B cell (primary cell): Measurements from ENCODE around the gene SZT2. TPM values are rescaled to one million over a fixed set of nuclear protein-coding genes. Genes with fewer than 3 reads are reported as not detected.

Source experiments
- ATAC-seq: fragments of 200-7000 bp; cut with Tn5 transposase; one replicate; pipeline ENCODE4 v1.10.0; 2021; ENCODE audit warnings: low read depth, mild to moderate bottlenecking, moderate number of reproducible peaks, moderate library complexity
- CTCF ChIA-PET: fragments of 350-600 bp; sonication (Branson Sonifier 250); formaldehyde crosslinking; loops from one replicate; lab custom pipeline; 2021; ENCODE audit warnings: antibody characterized with exemption, inconsistent platforms; lab: Charles Lee
- POLR2A ChIA-PET: fragments of 350-600 bp; sonication (Branson Sonifier 250); formaldehyde crosslinking; loops from one replicate; lab custom pipeline; 2021; ENCODE audit warnings: antibody characterized with exemption; lab: Charles Lee
- DNase-seq: peaks from one replicate; pipeline ENCODE4 v3.0.0; 2013
- H2AFZ ChIP-seq: 2 replicates; pipeline ENCODE4 v1.6.1; 2012; ENCODE audit warnings: mild to moderate bottlenecking, low read depth, low read length; ENCODE audit not compliant: insufficient read depth, poor library complexity, severe bottlenecking
- H3K27ac ChIP-seq, 2 donors: 1 replicate in 1 of 2; 2 replicates in 1 of 2; pipeline ENCODE4 v1.5.1; 2012 to 2013; ENCODE audit warnings: low read length in 2 of 2, mild to moderate bottlenecking in 2 of 2, moderate library complexity in 1 of 2
- H3K27me3 ChIP-seq, 4 experiments: fragments of 200-600 bp in 1 of 4; sonication (generic) in 1 of 4; replicated peaks in 1 of 4; 1 replicate in 2 of 4; 2 replicates in 2 of 4; pipeline versions ENCODE4 v1.6.1 to v1.7.0; 2013 to 2016; ENCODE audit warnings: low read length in 3 of 4, mild to moderate bottlenecking in 2 of 4, mixed read lengths in 1 of 4, moderate library complexity in 1 of 4; ENCODE audit not compliant: insufficient read depth in 4 of 4, control insufficient read depth in 3 of 4; ENCODE audit errors: control extremely low read depth in 1 of 4
- H3K36me3 ChIP-seq, 2 experiments: replicated peaks in 1 of 2; 1 replicate in 1 of 2; 2 replicates in 1 of 2; pipeline versions ENCODE4 v1.6.1 to v1.7.1; 2013; ENCODE audit warnings: low read length in 1 of 2; ENCODE audit not compliant: insufficient read depth in 2 of 2, control insufficient read depth in 1 of 2; ENCODE audit errors: control extremely low read depth in 1 of 2, extremely low read depth in 1 of 2
- H3K4me1 ChIP-seq, 2 donors: fragments of 200-600 bp in 1 of 2; sonication (generic) in 1 of 2; 1 replicate in 1 of 2; 2 replicates in 1 of 2; pipeline versions ENCODE4 v1.5.1 to v1.6.1; 2013 to 2017; ENCODE audit warnings: low read length in 2 of 2; ENCODE audit not compliant: control insufficient read depth in 2 of 2, insufficient read depth in 2 of 2
- H3K4me2 ChIP-seq: replicated peaks from 2 replicates; pipeline ENCODE3; 2012; ENCODE audit warnings: mild to moderate bottlenecking, low read depth, low read length; ENCODE audit not compliant: poor library complexity, severe bottlenecking
- H3K4me3 ChIP-seq, 5 experiments: fragments of 200-600 bp in 1 of 5; sonication (generic) in 1 of 5; 1 replicate in 3 of 5; 2 replicates in 2 of 5; pipeline versions ENCODE4 v1.5.1 to v1.7.0; 2011 to 2016; ENCODE audit warnings: low read length in 4 of 5, mild to moderate bottlenecking in 4 of 5, low read depth in 2 of 5, control low read depth in 1 of 5, moderate library complexity in 1 of 5; ENCODE audit not compliant: insufficient read depth in 1 of 5; ENCODE audit errors: control extremely low read depth in 1 of 5, extremely low read depth in 1 of 5
- H3K79me2 ChIP-seq: fragments of 200-600 bp; sonication (generic); one replicate; pipeline ENCODE4 v1.6.0; 2016; ENCODE audit warnings: low read length; ENCODE audit not compliant: control insufficient read depth, insufficient read depth
- H3K9ac ChIP-seq: fragments of 200-600 bp; sonication (generic); 2 replicates; pipeline ENCODE4 v1.6.1; 2017; ENCODE audit warnings: mild to moderate bottlenecking, low read length, moderate library complexity
- H3K9me3 ChIP-seq, 3 donors: one replicate each; pipeline versions ENCODE4 v1.6.1 to v1.7.1; 2013; ENCODE audit warnings: low read length in 2 of 3; ENCODE audit not compliant: control insufficient read depth in 2 of 3, insufficient read depth in 1 of 3; ENCODE audit errors: control extremely low read depth in 1 of 3
- H4K20me1 ChIP-seq: 2 replicates; pipeline ENCODE4 v1.6.0; 2012; ENCODE audit warnings: mild to moderate bottlenecking, low read length; ENCODE audit not compliant: insufficient read depth, control insufficient read depth, poor library complexity, severe bottlenecking
- H3K27ac Mint-ChIP-seq: one replicate; pipeline ENCODE4 v1.8.0; 2021; ENCODE audit warnings: mixed read lengths
- H3K27me3 Mint-ChIP-seq: one replicate; pipeline ENCODE4 v1.8.0; 2021; ENCODE audit warnings: mixed read lengths
- H3K4me1 Mint-ChIP-seq: one replicate; pipeline ENCODE4 v1.8.0; 2021; ENCODE audit warnings: mixed read lengths
- H3K4me3 Mint-ChIP-seq: one replicate; pipeline ENCODE4 v1.8.0; 2021; ENCODE audit warnings: mixed read lengths
- H3K9me3 Mint-ChIP-seq: one replicate; pipeline ENCODE4 v1.8.0; 2022; ENCODE audit warnings: mixed read lengths; ENCODE audit not compliant: insufficient read depth
- EZH2 ChIP-seq: IDR thresholded peaks from 2 replicates; pipeline ENCODE4 v1.6.1; 2012; ENCODE audit warnings: borderline replicate concordance, low read depth, mild to moderate bottlenecking, moderate library complexity, low read length; ENCODE audit not compliant: insufficient read depth, poor library complexity, severe bottlenecking
- WGBS: methylation state at CpG from one replicate; pipeline ENCODE4 v1.1.5; 2013; ENCODE audit warnings: missing lambda C conversion rate; ENCODE audit not compliant: insufficient coverage; 5-methylcytosine and 5-hydroxymethylcytosine counted together
- intact Hi-C: fragments of 100-400 bp; cut with micrococcal nuclease; formaldehyde crosslinking; loops from one replicate; pipeline ENCODE4 v1.10.0; 2022
- polyA plus RNA-seq: library from polyadenylated mRNA; depleted of rRNA; stranded (reverse); fragments of >200 nt; gene quantifications from 2 replicates; pipeline ENCODE4 v1.2.3, GENCODE V29; 2012
- total RNA-seq, 2 donors: library from RNA; stranded (reverse); fragments of 120-200 nt in 1 of 2; gene quantifications; 1 replicate in 1 of 2; 2 replicates in 1 of 2; pipeline versions ENCODE4 v1.2.3 to v1.2.4, GENCODE V29; 2013 to 2022
- TF ChIP-seq, protein P1 (sequence below): fragments of 200-600 bp; IDR thresholded peaks from one replicate; pipeline ENCODE4 v1.8.0; 2022; ENCODE audit warnings: antibody characterized with exemption, mild to moderate bottlenecking

Gene SZT2
- total and polyA plus RNA-seq, 2 donors (not counting 1 experiment from before 2014, with no cell fraction given) = 41.4 to 197 TPM

DNA sequence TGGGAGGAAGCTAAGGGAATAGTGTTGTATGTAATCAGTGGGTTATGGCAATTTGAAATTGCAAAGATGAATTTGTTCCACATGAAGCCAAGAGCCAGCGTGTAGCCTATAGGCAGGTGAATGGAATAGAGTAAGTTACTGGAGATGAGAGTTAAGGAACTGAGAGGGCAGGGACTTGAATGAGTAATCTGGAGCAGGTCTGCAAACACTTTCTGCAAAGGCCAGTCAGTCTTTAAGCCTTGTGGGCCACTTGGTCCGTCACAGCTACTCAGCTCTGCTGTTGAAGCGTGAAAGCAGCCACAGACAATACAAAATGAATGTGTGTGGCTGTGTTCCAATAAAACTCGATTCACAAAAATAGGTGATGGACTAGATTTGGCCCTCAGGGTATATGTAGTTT is 29.2 kb downstream of the SZT2 start:
- POLR2A ChIA-PET = no interaction called here
- H3K4me1 Mint-ChIP-seq = peaks cover 3% of the 10 kb centered on the region

GRCh38 chr1:43419627-43420425 is 30.1 kb downstream of the SZT2 start:
- Histone ChIP-seq H3K9ac (no peak overlapping the region), H3K4me2 (no peak overlapping the region), H4K20me1 (no peaks in the 10 kb centered on the region), H3K79me2 (no peaks in the 10 kb centered on the region), H3K4me1 (no peaks in the 10 kb centered on the region), H2AFZ (no peak overlapping the region), H3K4me3 (no peak overlapping the region), H3K27me3 (no peaks in the 10 kb centered on the region), H3K36me3 (peaks cover 3 to 85% of the 10 kb centered on the region in 2 experiments), H3K27ac (no peak overlapping the region), H3K9me3 (no peaks in the 10 kb centered on the region)
- H3K27ac Mint-ChIP-seq = no peak overlapping the region
- DNase-seq = no peak
- intact Hi-C loops = no loop called here
- H3K4me1 Mint-ChIP-seq = no peaks in the 10 kb centered on the region
- no peaks in the 10 kb centered on the region for H3K9me3 Mint-ChIP-seq
- no peaks in the 10 kb centered on the region for H3K27me3 Mint-ChIP-seq
- H3K4me3 Mint-ChIP-seq = no peak overlapping the region
- ATAC-seq = no peak
- WGBS = 97% methylated on average over 12 of the region's 13 CpGs
- TF ChIP-seq, protein P1, sequence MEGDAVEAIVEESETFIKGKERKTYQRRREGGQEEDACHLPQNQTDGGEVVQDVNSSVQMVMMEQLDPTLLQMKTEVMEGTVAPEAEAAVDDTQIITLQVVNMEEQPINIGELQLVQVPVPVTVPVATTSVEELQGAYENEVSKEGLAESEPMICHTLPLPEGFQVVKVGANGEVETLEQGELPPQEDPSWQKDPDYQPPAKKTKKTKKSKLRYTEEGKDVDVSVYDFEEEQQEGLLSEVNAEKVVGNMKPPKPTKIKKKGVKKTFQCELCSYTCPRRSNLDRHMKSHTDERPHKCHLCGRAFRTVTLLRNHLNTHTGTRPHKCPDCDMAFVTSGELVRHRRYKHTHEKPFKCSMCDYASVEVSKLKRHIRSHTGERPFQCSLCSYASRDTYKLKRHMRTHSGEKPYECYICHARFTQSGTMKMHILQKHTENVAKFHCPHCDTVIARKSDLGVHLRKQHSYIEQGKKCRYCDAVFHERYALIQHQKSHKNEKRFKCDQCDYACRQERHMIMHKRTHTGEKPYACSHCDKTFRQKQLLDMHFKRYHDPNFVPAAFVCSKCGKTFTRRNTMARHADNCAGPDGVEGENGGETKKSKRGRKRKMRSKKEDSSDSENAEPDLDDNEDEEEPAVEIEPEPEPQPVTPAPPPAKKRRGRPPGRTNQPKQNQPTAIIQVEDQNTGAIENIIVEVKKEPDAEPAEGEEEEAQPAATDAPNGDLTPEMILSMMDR = no peak
- TF ChIP-seq EZH2 = no peak
- ChIA-PET POLR2A (no interaction called here), CTCF (interaction anchor here (1.7 kb wide), 1 partner anchor 193 kb away, joined by 8 read pairs; no protein-coding TSS in a partner anchor)

More for the DNA sequence above, 29.2 kb downstream of the SZT2 start:
- no peak overlapping the region for H3K4me3 Mint-ChIP-seq
- H3K27me3 Mint-ChIP-seq = no peaks in the 10 kb centered on the region
- Histone ChIP-seq H3K9me3 (no peaks in the 10 kb centered on the region), H3K4me3 (no peak overlapping the region), H3K36me3 (peaks cover 3 to 77% of the 10 kb centered on the region in 2 experiments), H3K27me3 (no peaks in the 10 kb centered on the region), H3K9ac (no peak overlapping the region), H3K27ac (no peak overlapping the region), H3K4me1 (no peaks in the 10 kb centered on the region), H3K4me2 (no peak overlapping the region), H3K79me2 (no peaks in the 10 kb centered on the region), H2AFZ (no peak overlapping the region), H4K20me1 (no peaks in the 10 kb centered on the region)
- CTCF ChIA-PET = interaction anchor here (1.7 kb wide), 1 partner anchor 192 kb away, joined by 8 read pairs; no protein-coding TSS in a partner anchor
- 72% methylated on average over 2 of the region's 4 CpGs for WGBS
- no peak overlapping the region for H3K27ac Mint-ChIP-seq
- no peaks in the 10 kb centered on the region for H3K9me3 Mint-ChIP-seq
- no peak for DNase-seq
- no peak for ATAC-seq
- TF ChIP-seq, protein P1 = no peak
- no peak for TF ChIP-seq EZH2
- intact Hi-C loops = no loop called here
